ENCODE results near the gene CYTH4. TPM values are rescaled to one million over a fixed set of nuclear protein-coding genes. Genes with fewer than 3 reads are reported as not detected.

Gene CYTH4
- polyA plus RNA-seq, 1 donor (not counting 4 experiments of a cell fraction or from before 2014, with no cell fraction given), result 0.05 TPM

DNA sequence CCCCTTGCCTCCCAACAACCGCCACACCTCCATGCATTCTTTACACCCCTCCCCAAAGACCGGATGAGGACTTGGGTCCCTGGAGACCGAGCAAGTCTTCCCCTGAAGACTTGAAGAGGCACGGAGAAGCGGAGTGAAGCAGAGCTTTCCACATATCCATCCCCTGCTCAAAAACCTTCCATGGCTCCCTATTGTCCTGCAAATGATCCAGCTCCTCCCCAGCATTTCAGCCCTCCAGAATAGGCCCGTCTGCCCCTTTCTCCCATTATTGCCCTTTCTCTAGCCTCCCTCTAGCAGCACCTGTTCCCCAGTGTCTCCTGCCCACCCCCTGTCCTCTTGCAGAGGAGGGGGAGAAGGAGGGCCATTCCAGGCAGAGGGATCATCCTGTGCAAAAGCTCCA lies 59.8 kb downstream of the CYTH4 start:
- H2AFZ ChIP-seq (ENCODE audit: control insufficient read depth, low read length), result no peak overlapping the region
- H3K4me2 ChIP-seq (ENCODE audit: control insufficient read depth, extremely low read depth, insufficient read depth, low read depth, low read length), result no peak overlapping the region
- H3K9ac ChIP-seq (ENCODE audit: control insufficient read depth, extremely low read depth, insufficient read depth, low read length), result no peak overlapping the region
- dilution Hi-C loops (cut with MboI; ENCODE audit: extremely low pct_ligation_motif_present, low sequenced_read_pairs), result no loop called here
- no peak overlapping the region for H3K27ac ChIP-seq (ENCODE audit: control insufficient read depth, insufficient read depth, low read length)
- no peak for TF ChIP-seq EZH2 (IDR thresholded peaks at IDR 0.05; ENCODE audit: low read length)
- TF ChIP-seq, protein P1, sequence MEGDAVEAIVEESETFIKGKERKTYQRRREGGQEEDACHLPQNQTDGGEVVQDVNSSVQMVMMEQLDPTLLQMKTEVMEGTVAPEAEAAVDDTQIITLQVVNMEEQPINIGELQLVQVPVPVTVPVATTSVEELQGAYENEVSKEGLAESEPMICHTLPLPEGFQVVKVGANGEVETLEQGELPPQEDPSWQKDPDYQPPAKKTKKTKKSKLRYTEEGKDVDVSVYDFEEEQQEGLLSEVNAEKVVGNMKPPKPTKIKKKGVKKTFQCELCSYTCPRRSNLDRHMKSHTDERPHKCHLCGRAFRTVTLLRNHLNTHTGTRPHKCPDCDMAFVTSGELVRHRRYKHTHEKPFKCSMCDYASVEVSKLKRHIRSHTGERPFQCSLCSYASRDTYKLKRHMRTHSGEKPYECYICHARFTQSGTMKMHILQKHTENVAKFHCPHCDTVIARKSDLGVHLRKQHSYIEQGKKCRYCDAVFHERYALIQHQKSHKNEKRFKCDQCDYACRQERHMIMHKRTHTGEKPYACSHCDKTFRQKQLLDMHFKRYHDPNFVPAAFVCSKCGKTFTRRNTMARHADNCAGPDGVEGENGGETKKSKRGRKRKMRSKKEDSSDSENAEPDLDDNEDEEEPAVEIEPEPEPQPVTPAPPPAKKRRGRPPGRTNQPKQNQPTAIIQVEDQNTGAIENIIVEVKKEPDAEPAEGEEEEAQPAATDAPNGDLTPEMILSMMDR (optimal IDR thresholded peaks at IDR 0.05 in 1 of 3, IDR thresholded peaks at IDR 0.05 in 1 of 3, conservative IDR thresholded peaks at IDR 0.05 in 1 of 3; ENCODE audit: extremely low read depth in 1 of 3, insufficient read depth in 2 of 3, low read length in 3 of 3), result no peak
- H3K4me3 ChIP-seq (ENCODE audit: control insufficient read depth in 2 of 3, extremely low read depth in 1 of 3, insufficient read depth in 2 of 3, low read depth in 1 of 3, low read length in 3 of 3), result no peak overlapping the region
- H3K79me2 ChIP-seq (ENCODE audit: control insufficient read depth, insufficient read depth, low read length), result no peaks in the 10 kb centered on the region
- peaks cover 5% of the 10 kb centered on the region for H3K4me1 ChIP-seq (ENCODE audit: control insufficient read depth, extremely low read depth, insufficient read depth, low read length)
- H3K27me3 ChIP-seq (ENCODE audit: control insufficient read depth, extremely low read depth, insufficient read depth, low read length), result peaks cover 31% of the 10 kb centered on the region
- DNase-seq (ENCODE audit: low read depth, low spot score), result no peak
- FAIRE-seq, result no peak
- H3K9me1 ChIP-seq (ENCODE audit: control insufficient read depth, extremely low read depth, insufficient read depth, low read length), result no peaks in the 10 kb centered on the region
- H3K36me3 ChIP-seq (ENCODE audit: control insufficient read depth in 2 of 2, extremely low read depth in 1 of 2, insufficient read depth in 2 of 2, low read length in 2 of 2), result no peaks in the 10 kb centered on the region
- H3K9me3 ChIP-seq (ENCODE audit: control insufficient read depth, low read depth, low read length), result no peaks in the 10 kb centered on the region
- H4K20me1 ChIP-seq (ENCODE audit: control insufficient read depth, extremely low read depth, insufficient read depth, low read length), result no peaks in the 10 kb centered on the region

- H3K9ac ChIP-seq (ENCODE audit: control insufficient read depth, extremely low read depth, insufficient read depth, low read length), result no peak overlapping the region
- no peaks in the 10 kb centered on the region for H3K79me2 ChIP-seq (ENCODE audit: control insufficient read depth, insufficient read depth, low read length)
- H3K36me3 ChIP-seq (ENCODE audit: control insufficient read depth in 2 of 2, extremely low read depth in 1 of 2, insufficient read depth in 2 of 2, low read length in 2 of 2), result no peaks in the 10 kb centered on the region
- TF ChIP-seq, protein P1 (optimal IDR thresholded peaks at IDR 0.05 in 1 of 3, IDR thresholded peaks at IDR 0.05 in 1 of 3, conservative IDR thresholded peaks at IDR 0.05 in 1 of 3; ENCODE audit: extremely low read depth in 1 of 3, insufficient read depth in 2 of 3, low read length in 3 of 3), result no peak
- no peak for TF ChIP-seq EZH2 (IDR thresholded peaks at IDR 0.05; ENCODE audit: low read length)
- no peak for DNase-seq (ENCODE audit: low read depth, low spot score)
- no peak overlapping the region for H3K4me2 ChIP-seq (ENCODE audit: control insufficient read depth, extremely low read depth, insufficient read depth, low read depth, low read length)
- H3K4me1 ChIP-seq (ENCODE audit: control insufficient read depth, extremely low read depth, insufficient read depth, low read length), result peaks cover 5% of the 10 kb centered on the region
- no peak for FAIRE-seq
- no peaks in the 10 kb centered on the region for H3K9me3 ChIP-seq (ENCODE audit: control insufficient read depth, low read depth, low read length)
- H3K4me3 ChIP-seq (ENCODE audit: control insufficient read depth in 2 of 3, extremely low read depth in 1 of 3, insufficient read depth in 2 of 3, low read depth in 1 of 3, low read length in 3 of 3), result no peak overlapping the region
- dilution Hi-C loops (cut with MboI; ENCODE audit: extremely low pct_ligation_motif_present, low sequenced_read_pairs), result no loop called here
- H3K27ac ChIP-seq (ENCODE audit: control insufficient read depth, insufficient read depth, low read length), result no peak overlapping the region
- H4K20me1 ChIP-seq (ENCODE audit: control insufficient read depth, extremely low read depth, insufficient read depth, low read length), result no peaks in the 10 kb centered on the region
- no peaks in the 10 kb centered on the region for H3K9me1 ChIP-seq (ENCODE audit: control insufficient read depth, extremely low read depth, insufficient read depth, low read length)
- H2AFZ ChIP-seq (ENCODE audit: control insufficient read depth, low read length), result no peak overlapping the region
- H3K27me3 ChIP-seq (ENCODE audit: control insufficient read depth, extremely low read depth, insufficient read depth, low read length), result peaks cover 31% of the 10 kb centered on the region
Observed at GRCh38 chr22:37343348-37343747, 61.0 kb downstream of the CYTH4 start.
